ENCODE results near the gene DCUN1D3.

- TF ChIP-seq CTCF (IDR thresholded peaks at IDR 0.05): no peak
- TF ChIP-seq POLR2A (IDR thresholded peaks at IDR 0.05): no peak
These were observed 5.4 kb upstream of the DCUN1D3 start for GRCh38 chr16:20905576-20905975.

All from body of pancreas (tissue), 4 donors.